ENCODE measurements around the gene STARD8.

DNA sequence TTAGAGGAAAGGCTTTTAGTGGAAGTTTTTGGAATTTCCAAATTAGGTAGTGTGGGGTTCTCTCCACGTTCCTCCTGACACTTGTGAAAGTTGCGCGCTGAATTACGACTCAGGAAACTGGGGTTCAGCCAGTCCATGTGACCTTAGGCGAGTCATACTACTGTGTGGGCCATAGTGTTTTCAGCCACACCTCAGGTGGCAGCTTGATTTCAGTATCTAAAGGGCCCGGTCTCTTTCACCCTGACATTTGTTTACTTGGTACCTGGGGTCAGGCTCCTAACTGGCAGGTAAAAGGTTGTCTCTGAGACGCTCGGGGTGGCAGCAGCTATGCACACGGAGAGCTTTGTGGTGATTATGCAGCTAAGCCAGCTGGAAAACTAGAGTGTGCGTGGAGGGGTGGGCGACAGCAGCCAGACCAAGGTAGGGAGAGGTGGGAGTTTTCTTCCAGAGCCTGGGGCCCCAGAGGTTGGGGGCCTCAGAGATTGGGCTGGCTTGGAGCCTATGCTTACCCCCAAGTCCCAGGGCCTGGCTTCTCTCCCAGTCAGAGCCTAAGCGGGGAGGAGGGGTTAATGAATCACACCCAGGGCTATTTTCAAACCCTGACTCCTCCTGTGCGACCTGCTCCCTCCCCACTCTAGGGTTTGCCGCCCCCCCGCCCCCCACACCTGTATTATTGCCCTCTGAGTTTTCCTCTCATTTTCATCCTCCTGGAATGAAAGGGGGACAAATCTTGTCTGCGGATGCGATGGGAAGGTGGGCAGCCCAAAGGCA lies 47.2 kb downstream of the STARD8 start:
- TF ChIP-seq, protein P1, sequence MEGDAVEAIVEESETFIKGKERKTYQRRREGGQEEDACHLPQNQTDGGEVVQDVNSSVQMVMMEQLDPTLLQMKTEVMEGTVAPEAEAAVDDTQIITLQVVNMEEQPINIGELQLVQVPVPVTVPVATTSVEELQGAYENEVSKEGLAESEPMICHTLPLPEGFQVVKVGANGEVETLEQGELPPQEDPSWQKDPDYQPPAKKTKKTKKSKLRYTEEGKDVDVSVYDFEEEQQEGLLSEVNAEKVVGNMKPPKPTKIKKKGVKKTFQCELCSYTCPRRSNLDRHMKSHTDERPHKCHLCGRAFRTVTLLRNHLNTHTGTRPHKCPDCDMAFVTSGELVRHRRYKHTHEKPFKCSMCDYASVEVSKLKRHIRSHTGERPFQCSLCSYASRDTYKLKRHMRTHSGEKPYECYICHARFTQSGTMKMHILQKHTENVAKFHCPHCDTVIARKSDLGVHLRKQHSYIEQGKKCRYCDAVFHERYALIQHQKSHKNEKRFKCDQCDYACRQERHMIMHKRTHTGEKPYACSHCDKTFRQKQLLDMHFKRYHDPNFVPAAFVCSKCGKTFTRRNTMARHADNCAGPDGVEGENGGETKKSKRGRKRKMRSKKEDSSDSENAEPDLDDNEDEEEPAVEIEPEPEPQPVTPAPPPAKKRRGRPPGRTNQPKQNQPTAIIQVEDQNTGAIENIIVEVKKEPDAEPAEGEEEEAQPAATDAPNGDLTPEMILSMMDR (IDR thresholded peaks at IDR 0.05; ENCODE audit: low read depth, low read length): no peak
- no peak for TF ChIP-seq POLR2A (IDR thresholded peaks at IDR 0.05; ENCODE audit: extremely low read depth, insufficient read length)
